Measurements from ENCODE around the gene CNIH3. TPM values are rescaled to one million over a fixed set of nuclear protein-coding genes. Genes with fewer than 3 reads are reported as not detected.

CNIH3 gene
- total RNA-seq, 4 donors from 2014 or later: not detected

DNA sequence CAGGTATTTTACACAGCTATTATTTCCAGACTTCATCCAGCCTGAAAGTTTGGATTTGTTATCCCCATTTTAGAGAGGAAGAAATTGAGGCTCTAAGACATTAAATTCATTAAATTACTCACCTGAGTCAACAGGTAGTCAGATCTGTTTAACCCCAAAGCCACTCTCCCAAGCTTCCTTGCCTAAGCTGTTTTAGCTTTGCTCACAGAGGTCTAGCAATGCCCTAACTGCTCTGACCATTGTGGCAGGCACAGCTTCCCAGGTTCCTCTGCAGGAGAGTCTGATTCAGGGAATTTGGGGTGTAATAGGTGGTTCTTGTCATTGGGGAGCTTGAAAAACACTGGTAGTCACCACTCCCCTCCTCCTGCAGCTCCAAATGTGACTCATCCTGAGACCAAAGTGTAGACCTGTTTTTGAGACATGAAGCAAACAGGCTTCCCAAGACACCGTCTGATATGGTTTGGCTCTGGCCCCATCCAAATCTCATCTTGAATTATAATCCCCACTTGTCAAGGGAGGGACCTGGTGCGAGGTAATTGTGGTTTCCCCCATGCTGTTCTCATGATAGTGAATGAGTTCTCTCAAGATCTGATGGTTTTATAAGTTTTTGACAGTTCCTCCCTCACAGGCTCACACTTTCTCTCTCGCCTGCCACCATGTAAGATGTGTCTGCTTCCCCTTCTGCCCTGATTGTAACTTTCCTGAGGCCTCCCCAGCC lies 170.6 kb downstream of the CNIH3 start:
- Histone ChIP-seq H3K4me1 (no peaks in the 10 kb centered on the region), H3K27me3 (no peaks in the 10 kb centered on the region), H3K36me3 (no peaks in the 10 kb centered on the region), H3K27ac (no peak overlapping the region), H3K4me3 (no peak overlapping the region), H3K9me3 (no peaks in the 10 kb centered on the region)
- DNase-seq: no peak
- TF ChIP-seq POLR2A (IDR thresholded peaks at IDR 0.05): no peak
- TF ChIP-seq, protein P1, sequence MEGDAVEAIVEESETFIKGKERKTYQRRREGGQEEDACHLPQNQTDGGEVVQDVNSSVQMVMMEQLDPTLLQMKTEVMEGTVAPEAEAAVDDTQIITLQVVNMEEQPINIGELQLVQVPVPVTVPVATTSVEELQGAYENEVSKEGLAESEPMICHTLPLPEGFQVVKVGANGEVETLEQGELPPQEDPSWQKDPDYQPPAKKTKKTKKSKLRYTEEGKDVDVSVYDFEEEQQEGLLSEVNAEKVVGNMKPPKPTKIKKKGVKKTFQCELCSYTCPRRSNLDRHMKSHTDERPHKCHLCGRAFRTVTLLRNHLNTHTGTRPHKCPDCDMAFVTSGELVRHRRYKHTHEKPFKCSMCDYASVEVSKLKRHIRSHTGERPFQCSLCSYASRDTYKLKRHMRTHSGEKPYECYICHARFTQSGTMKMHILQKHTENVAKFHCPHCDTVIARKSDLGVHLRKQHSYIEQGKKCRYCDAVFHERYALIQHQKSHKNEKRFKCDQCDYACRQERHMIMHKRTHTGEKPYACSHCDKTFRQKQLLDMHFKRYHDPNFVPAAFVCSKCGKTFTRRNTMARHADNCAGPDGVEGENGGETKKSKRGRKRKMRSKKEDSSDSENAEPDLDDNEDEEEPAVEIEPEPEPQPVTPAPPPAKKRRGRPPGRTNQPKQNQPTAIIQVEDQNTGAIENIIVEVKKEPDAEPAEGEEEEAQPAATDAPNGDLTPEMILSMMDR (IDR thresholded peaks at IDR 0.05): no peak

DNA sequence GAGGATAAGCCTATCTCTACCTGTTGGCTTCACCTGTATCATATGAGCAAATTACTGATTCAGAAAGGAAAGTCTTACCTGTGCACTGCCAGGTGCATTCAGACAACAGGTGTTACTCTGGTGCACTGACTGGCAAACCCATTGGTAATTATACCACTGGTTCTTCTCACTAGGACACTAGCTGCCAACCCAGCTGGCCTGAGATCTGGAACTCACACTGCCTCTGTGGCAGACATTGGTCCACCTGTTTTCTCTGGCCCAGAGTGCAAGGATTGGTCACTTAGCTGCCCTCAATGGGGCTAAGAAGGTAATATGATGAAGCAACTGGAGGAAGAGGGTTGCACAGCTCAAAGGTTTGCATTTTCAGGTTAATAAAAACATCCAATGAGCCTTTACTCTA lies 173.2 kb downstream of the CNIH3 start:
- no peak for TF ChIP-seq POLR2A (IDR thresholded peaks at IDR 0.05)
- TF ChIP-seq, protein P1 (IDR thresholded peaks at IDR 0.05): no peak
- Histone ChIP-seq H3K36me3 (no peaks in the 10 kb centered on the region), H3K27me3 (no peaks in the 10 kb centered on the region), H3K27ac (no peak overlapping the region), H3K9me3 (no peaks in the 10 kb centered on the region), H3K4me1 (no peaks in the 10 kb centered on the region), H3K4me3 (no peak overlapping the region)
- DNase-seq: no peak

Other genes with a start within 250 kb of the CNIH3 start
- 10 to 100 TPM; 48.0 to 80.9 (median 61.2) TPM for gene WDR26, start 181.5 kb upstream of the CNIH3 start, total RNA-seq